C4-2B (cell line): ENCODE data around the gene CDCA7L.

Source experiments
- H3K27ac ChIP-seq: fragments of 450-650 bp; 2 replicates; pipeline ENCODE4 v1.5.1; 2017
- ZFX ChIP-seq: fragments of 450-650 bp; IDR thresholded peaks from 2 replicates; pipeline ENCODE4 v1.6.1; 2017
- TF ChIP-seq, protein P1 (sequence below): fragments of 450-650 bp; conservative IDR thresholded peaks from 2 replicates; pipeline ENCODE4 v1.5.1; 2017; ENCODE audit warnings: mild to moderate bottlenecking

CDCA7L gene

DNA sequence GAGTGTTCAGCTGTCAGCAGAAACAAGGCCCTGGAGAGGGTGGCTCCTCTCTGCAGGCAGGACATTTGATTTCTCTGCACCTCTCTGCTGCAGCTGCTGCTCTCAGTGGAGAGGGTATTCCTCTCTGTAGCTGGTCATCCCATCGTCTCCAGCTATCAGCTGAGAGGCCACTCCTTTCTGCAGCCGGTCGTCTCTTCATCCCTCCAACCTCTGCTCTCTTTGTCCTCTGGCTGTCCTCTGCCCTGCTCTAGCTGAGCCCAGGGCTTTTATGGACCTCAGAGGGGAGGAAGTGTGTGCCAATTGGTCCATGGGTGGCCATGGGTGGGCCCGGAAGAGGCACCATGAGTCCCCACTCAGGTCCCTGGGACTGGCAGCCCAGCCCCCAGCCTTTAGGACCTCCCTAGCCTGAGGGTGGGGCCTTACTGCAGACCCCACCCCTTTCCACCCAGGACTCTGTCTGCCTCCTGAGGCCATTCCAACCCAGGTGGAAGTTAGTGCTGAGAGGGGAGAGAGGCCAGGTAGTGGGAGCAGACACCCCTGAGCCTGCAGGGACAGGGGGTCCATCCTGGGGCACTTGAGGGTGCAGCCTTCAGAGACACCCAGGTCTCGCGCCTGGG, 26.2 kb upstream of the CDCA7L start:
- TF ChIP-seq, protein P1, sequence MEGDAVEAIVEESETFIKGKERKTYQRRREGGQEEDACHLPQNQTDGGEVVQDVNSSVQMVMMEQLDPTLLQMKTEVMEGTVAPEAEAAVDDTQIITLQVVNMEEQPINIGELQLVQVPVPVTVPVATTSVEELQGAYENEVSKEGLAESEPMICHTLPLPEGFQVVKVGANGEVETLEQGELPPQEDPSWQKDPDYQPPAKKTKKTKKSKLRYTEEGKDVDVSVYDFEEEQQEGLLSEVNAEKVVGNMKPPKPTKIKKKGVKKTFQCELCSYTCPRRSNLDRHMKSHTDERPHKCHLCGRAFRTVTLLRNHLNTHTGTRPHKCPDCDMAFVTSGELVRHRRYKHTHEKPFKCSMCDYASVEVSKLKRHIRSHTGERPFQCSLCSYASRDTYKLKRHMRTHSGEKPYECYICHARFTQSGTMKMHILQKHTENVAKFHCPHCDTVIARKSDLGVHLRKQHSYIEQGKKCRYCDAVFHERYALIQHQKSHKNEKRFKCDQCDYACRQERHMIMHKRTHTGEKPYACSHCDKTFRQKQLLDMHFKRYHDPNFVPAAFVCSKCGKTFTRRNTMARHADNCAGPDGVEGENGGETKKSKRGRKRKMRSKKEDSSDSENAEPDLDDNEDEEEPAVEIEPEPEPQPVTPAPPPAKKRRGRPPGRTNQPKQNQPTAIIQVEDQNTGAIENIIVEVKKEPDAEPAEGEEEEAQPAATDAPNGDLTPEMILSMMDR = no peak
- no peak for TF ChIP-seq ZFX
- no peak overlapping the region for H3K27ac ChIP-seq

DNA sequence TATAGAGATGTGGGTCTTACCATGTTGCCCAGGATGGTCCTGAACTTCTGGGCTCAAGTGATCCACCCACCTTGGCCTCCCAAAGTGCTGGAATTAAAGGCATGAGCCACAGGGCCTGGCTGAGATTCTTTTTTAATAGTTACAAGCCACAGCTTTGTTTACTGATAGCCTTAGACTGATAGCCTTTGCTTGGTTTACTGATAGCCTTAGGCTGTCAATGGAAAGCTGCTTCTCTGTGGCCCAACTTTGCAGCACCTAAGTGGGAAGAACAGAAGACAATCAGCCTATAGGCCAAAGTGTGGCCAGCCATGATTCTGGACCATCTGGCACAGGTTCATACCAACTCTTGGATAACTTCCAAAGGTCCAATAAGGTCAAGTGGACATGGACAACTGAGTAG, 24.1 kb upstream of the CDCA7L start:
- no peak overlapping the region for H3K27ac ChIP-seq
- TF ChIP-seq, protein P1 = no peak
- no peak for TF ChIP-seq ZFX

DNA sequence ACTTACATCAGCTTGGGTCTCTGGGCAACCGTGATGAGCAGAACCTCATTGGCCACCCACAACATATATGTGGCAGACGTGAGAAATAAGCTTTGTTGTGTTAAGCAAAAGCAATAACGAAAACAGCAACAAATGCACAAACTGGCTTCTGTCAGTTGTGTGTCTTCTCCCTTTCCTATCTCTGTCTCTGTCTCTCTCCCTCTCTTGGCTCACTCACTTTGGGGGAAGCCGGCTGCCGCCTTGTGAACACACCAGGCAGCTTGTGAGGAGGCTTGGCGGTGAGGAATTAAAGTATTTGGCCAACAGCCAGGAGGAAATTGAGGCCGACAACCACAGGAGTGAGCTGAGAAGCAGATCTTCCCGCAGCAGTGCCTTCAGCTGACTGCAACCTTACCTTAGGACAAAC, 21.9 kb upstream of the CDCA7L start:
- H3K27ac ChIP-seq = 0 out of 2 replicates have a peak overlapping the region, but pooled peaks have one; percentile 3

DNA sequence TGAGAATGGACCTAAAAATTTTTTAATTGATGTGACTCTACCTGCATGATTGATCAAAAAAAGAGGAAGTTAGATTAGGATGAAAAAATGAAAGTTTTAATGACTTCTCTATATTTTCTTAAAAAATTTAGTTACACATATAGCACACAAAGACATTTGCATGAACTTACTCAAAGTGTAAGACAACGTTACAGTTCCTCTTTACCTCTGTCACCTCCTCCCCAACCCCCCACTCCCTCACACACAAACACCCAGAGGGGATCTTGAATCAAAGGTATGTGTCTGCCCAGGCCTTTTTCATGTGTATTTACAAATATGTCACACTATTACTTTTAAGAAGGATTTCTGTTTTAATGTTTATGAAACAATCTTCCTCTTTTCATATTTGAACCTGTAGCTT, 20.6 kb upstream of the CDCA7L start:
- TF ChIP-seq, protein P1 = no peak
- H3K27ac ChIP-seq = no peak overlapping the region

More for the DNA sequence above, 21.9 kb upstream of the CDCA7L start:
- TF ChIP-seq, protein P1 = no peak
- TF ChIP-seq ZFX = no peak

DNA sequence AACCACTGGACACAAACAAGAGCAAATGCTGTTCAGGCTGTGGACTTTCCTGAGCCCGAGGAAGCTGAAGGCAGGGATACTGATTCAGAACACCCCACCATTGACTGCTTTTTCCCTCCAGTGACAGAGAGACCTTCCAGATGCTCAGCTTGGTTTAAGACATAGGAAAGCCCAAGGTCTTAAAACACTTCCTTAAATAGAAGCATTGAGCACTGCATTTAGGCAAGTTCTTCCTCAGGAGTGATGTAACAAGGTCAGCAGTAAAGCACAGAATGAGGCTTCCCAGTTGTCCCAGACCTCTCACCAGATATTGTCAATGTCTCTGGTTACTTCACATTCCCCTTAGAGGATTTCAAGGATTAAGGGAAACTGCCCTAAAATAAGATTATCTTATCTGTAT, 19.6 kb upstream of the CDCA7L start:
- TF ChIP-seq, protein P1 = no peak
- TF ChIP-seq ZFX = no peak
- H3K27ac ChIP-seq = no peak overlapping the region

DNA sequence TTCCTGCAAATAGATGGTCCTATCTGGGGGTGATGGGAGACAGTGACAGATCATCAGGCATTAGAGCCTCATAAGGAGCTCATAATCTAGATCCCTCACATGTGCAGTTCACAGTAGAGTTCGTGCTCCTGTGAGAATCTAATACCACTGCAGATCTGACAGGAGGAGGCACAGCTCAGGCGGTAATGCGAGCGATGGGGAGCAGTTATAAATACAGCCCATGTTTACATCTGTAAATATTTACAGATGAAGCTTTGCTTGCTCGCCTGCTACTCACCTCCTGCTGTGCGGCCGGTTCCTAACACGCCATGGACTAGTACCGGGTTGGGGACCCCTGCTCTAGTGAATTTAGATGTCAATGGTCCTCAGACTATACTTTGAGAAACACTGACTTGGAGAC, 17.0 kb upstream of the CDCA7L start:
- TF ChIP-seq ZFX = no peak
- TF ChIP-seq, protein P1 = no peak
- no peak overlapping the region for H3K27ac ChIP-seq

DNA sequence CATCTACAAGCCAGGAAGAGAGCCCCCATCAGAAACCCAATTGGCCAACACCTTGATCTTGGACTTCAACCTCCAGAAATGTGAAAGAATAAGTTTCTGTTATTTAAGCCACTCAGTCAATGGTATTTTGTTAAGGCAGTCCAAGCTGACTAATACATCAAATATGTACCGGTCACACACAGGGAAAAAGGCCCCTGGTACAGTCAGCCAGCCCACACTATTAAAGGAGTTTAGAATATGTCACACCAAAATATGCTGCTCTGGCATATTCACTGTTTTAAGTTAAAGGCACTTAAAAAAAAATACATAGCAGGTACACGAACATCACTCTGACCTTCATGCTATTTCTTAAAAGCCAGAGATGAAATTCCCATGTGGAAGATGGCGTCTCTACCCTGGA, 15.2 kb upstream of the CDCA7L start:
- TF ChIP-seq, protein P1 = no peak
- no peak for TF ChIP-seq ZFX
- no peak overlapping the region for H3K27ac ChIP-seq
